H4 (cell line): ENCODE measurements around the gene OR4C45. TPM values are rescaled to one million over a fixed set of nuclear protein-coding genes. Genes with fewer than 3 reads are reported as not detected.

ENCODE experiments used
- total RNA-seq: library from RNA; depleted of rRNA; stranded (reverse); fragments of >200 nt; shearing (Covaris generic); gene quantifications from 2 replicates; pipeline ENCODE4 v1.2.3, GENCODE V29; 2014; rRNA removed

The OR4C45 gene
- total RNA-seq, 1 experiment from 2014 or later: not detected

Other genes starting within 250 kb of the OR4C45 start
- gene OR4C13, start 80.5 kb upstream of the OR4C45 start, total RNA-seq: not detected in 2 replicates
- not detected in 2 replicates for gene OR4C12, start 50.3 kb upstream of the OR4C45 start, total RNA-seq